GM23248 (cell line): ENCODE results near the gene NFYA.
"Not testable (repeated sequence)": the region's sequence is repeated elsewhere in the genome, so short reads cannot be mapped to it uniquely, and the experiment has no call there.

Experiments used
- EZH2 ChIP-seq: fragments of 200-600 bp; sonication (generic); IDR thresholded peaks from 2 replicates; pipeline ENCODE4 v1.6.1; 2018; ENCODE audit warnings: antibody characterized with exemption, mild to moderate bottlenecking; ENCODE audit not compliant: insufficient read depth, poor library complexity, severe bottlenecking
- EZH2phosphoT487 ChIP-seq: fragments of 200-600 bp; sonication (generic); IDR thresholded peaks from 2 replicates; pipeline ENCODE4 v1.6.1; 2018; ENCODE audit warnings: antibody characterized with exemption, moderate library complexity, mild to moderate bottlenecking, low read depth; ENCODE audit not compliant: insufficient read depth

GRCh38 chr6:41115027-41115426 is 42.3 kb downstream of the NFYA start:
- TF ChIP-seq EZH2phosphoT487, EZH2: not testable (repeated sequence)
